Smooth muscle cell of the brain vasculature (primary cell): ENCODE results near the gene PITRM1.
"Not testable (repeated sequence)": the region's sequence is repeated elsewhere in the genome, so short reads cannot be mapped to it uniquely, and the experiment has no call there.

Source experiments
- DNase-seq: peaks from one replicate; pipeline ENCODE4 v3.0.0-alpha.2; 2012; ENCODE audit warnings: low read depth, low spot score

PITRM1 gene, protein sequence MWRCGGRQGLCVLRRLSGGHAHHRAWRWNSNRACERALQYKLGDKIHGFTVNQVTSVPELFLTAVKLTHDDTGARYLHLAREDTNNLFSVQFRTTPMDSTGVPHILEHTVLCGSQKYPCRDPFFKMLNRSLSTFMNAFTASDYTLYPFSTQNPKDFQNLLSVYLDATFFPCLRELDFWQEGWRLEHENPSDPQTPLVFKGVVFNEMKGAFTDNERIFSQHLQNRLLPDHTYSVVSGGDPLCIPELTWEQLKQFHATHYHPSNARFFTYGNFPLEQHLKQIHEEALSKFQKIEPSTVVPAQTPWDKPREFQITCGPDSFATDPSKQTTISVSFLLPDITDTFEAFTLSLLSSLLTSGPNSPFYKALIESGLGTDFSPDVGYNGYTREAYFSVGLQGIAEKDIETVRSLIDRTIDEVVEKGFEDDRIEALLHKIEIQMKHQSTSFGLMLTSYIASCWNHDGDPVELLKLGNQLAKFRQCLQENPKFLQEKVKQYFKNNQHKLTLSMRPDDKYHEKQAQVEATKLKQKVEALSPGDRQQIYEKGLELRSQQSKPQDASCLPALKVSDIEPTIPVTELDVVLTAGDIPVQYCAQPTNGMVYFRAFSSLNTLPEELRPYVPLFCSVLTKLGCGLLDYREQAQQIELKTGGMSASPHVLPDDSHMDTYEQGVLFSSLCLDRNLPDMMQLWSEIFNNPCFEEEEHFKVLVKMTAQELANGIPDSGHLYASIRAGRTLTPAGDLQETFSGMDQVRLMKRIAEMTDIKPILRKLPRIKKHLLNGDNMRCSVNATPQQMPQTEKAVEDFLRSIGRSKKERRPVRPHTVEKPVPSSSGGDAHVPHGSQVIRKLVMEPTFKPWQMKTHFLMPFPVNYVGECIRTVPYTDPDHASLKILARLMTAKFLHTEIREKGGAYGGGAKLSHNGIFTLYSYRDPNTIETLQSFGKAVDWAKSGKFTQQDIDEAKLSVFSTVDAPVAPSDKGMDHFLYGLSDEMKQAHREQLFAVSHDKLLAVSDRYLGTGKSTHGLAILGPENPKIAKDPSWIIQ

GRCh38 chr10:3172446-3173170 is at the start of gene PITRM1:
Gene PITRM1, minus strand, starts transcription at chr10:3172782. Its CDS starts 10 bp downstream, at chr10:3172772.
- peak; percentile 99 for DNase-seq

DNA sequence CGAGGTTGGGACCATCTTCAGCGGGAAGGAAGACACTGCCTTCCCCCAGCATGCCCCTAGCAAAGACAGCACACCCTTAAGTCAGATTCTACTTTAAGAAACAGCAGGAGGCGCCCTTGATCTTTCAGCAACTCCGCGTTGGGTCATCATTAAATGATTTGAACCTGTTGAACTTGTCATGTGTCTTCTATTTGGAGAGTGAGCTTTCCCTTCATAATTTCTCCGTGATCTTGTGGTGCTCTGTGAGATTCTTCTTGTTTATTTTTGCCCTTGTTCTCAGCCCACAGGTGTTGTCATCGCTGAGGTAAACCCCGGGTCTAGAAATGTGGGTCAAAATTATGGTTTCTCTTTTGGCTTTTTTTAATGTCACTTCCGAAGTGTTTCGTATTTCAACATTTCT is 49.5 kb upstream of the PITRM1 start:
- DNase-seq: peak; percentile 31

DNA sequence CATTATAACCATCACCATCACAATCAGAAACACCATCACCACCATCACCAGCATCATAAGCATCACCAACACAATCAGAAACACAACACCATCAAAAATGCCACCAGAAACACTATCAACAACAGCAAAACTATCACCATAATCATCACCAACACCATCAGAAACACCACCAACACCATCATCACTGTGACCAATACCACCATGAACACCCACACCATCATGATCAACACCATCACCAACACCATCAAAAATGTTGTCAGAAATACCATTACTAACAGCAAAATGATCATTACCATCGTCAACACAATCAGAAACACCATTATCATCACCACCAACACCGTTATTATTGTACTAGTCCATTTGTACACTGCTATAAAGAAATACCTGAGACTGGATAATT is 49.0 kb upstream of the PITRM1 start:
- not testable (repeated sequence) for DNase-seq

- no peak for DNase-seq
Observed at GRCh38 chr10:3220853-3221252, 48.3 kb upstream of the PITRM1 start.

GRCh38 chr10:3219021-3219628 is 46.5 kb upstream of the PITRM1 start:
- DNase-seq: not testable (repeated sequence)

DNA sequence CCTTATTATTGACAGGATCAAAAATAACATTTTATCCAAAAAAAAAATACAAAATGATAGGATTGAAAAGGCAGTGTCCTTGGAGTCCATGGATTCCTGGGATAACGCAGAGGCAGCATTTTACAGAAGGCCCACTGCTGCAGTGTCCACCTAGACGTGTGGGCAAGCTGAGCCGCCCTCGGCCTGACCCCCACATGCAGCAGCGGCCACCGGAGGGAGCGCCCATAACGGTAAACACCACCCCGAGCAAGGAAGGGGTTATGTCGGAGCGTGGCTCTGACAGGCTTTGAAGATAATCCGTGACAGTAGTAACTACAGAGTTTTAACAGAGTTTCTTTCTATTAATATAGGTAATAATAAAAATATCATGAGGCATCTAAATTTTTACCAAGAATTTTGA is 45.3 kb upstream of the PITRM1 start:
- no peak for DNase-seq

DNA sequence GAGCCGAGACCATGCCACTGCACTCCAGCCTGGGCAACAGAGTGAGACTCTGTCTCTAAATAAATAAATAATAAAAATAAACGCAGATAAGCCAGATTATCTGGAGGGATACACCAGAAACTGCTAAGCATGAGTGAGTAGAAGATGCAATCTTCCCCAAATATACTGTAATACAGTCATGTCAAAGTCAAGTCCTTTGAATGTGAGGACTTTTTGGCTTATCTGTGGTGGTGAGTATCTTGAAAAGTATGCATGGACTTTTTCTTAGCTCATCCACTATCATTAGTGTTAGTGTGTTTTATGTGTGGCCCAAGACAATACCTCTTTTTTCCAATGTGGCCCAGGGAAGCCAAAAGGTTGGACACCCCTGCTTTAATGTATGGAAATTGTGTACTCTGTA is 44.7 kb upstream of the PITRM1 start:
- DNase-seq: no peak

GRCh38 chr10:3215153-3215775 is 42.7 kb upstream of the PITRM1 start:
- no peak for DNase-seq

DNA sequence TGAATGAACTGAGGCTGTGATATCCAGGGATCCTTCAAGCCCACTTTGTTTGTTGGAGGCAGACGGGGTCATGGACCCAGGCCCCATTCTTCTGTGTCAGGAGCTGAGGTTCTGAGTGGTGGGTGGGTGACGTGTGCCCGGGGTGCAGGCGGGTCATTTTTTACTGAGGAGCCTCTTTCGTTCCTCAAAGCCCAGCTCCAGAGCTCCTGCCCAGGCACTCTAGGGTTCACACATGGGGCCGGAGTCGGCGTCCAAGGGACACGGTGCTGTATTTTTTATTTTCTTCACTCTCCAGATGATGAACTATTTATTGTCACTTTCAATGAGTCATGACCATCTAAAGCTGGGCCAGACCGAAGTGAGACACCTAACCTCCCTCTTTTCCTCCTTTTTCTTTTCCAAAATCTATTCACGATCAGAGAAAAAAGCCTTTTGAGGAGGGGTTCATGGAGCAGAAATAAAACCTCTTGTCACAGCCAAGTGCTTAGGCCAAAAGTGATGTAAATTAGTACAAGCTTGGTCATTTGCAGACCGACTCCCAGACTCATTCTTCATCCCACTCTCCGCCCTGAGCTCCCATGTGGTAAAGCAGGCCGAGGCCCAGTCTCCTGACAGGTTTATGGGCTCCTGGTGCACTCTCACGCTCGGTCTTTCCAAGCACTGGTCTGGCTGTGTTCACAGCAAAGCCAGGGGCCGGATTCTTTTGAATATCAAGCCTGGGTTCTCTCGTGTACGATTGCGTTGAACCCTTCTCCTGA is 41.4 kb upstream of the PITRM1 start:
- DNase-seq: no peak

- DNase-seq: no peak
Observed at GRCh38 chr10:3213208-3213607, 40.6 kb upstream of the PITRM1 start.

DNA sequence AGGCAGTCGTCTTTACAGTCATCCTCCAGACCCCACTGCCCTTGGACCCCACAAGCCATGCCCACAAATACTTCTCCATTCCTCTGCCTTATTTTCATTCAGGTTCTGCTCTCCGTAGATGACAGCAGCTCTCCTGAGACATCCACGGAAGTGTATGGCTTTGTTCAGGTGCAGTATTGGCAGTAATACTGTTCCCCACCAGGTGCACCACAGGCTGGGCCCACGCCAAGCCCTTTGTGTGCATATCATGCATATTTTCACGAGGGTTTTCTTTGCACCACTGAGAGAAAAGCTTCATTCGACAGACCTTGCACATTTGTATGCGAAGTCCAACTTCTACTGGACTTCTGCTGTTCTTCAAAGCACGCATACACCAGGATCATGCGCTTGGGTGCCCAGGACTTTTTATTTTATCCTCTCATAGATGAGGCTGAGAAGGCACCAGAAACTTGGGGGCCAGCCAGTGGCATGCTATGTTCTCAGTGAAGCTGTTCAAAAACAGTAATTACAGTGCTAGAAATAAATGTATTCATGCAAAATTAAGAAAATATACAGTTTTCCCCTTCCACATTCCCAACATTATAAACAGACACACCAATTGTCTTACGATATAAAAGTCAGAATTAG is 37.8 kb upstream of the PITRM1 start:
- no peak for DNase-seq

- no peak for DNase-seq
Observed at GRCh38 chr10:3208481-3209406, 36.2 kb upstream of the PITRM1 start.

GRCh38 chr10:3207351-3207750 is 34.8 kb upstream of the PITRM1 start:
- no peak for DNase-seq

- DNase-seq: no peak
Observed at GRCh38 chr10:3206511-3207157, 34.1 kb upstream of the PITRM1 start.

- DNase-seq: no peak
Observed at GRCh38 chr10:3203972-3204371, 31.4 kb upstream of the PITRM1 start.

DNA sequence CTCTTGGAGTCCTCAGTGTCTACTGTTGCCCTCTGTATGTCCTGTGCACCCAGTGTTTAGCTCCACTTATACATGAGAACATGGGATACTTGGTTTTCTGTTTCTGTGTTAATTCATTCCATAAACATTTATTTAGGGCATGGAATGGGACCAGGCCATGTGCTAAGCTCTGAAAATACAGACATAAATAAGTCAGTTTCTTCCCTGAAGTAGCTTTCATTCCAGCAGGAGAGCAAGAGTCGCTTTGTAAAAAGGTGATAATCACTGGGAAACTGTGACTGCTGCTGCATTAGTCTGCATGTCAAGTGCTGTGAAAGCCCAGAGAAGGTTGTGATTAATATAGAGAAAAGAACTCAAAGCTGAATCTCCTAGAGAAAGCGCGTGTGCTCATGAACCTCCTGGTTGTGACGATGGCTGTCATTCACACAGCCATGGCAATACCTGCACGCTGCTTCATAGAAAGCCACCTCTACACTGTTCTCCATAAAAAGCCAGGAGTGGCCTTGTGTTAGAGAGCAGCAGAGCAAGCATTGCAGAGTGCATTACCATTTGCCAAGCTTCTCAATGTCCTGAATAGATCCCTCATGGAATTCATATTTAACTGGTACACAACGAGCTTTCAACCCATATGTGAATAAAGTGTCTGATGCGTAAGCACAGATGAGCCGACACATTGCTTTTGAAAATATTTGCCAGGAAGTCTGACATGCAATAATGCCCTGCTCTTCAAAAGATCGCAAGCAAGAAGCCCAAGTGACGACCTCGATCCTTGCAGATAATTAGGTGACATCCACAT is 30.6 kb upstream of the PITRM1 start:
- no peak for DNase-seq

GRCh38 chr10:3201796-3202195 is 29.2 kb upstream of the PITRM1 start:
- no peak for DNase-seq
